Panc1 (cell line): Measurements from ENCODE around the gene MEGF8.

Experiments used
- POLR2AphosphoS5 ChIP-seq: IDR thresholded peaks from 2 replicates; pipeline ENCODE4 v1.6.1; 2012; ENCODE audit warnings: mild to moderate bottlenecking, low read depth, low read length, moderate library complexity
- SIN3A ChIP-seq: IDR thresholded peaks from 2 replicates; pipeline ENCODE4 v1.6.1; 2012; ENCODE audit warnings: low read depth, mild to moderate bottlenecking, low read length, moderate library complexity, borderline replicate concordance; ENCODE audit not compliant: insufficient read depth
- TCF7L2 ChIP-seq: IDR thresholded peaks from 2 replicates; pipeline ENCODE4 v1.6.1; 2011; ENCODE audit warnings: mild to moderate bottlenecking, low read depth, low read length, inconsistent platforms
- TF ChIP-seq, protein P1 (sequence below): fragments of 450-650 bp; IDR thresholded peaks from 2 replicates; pipeline ENCODE4 v1.5.1; 2017; ENCODE audit warnings: mild to moderate bottlenecking
- TF ChIP-seq, protein P2 (sequence below), 2 experiments: IDR thresholded peaks; 2 replicates each; pipeline ENCODE4 v1.6.1; 2011 to 2012; ENCODE audit warnings: low read depth in 2 of 2, control low read depth in 1 of 2, low read length in 1 of 2, mild to moderate bottlenecking in 1 of 2, moderate library complexity in 1 of 2; ENCODE audit not compliant: insufficient read depth in 1 of 2

- TF ChIP-seq, protein P1, sequence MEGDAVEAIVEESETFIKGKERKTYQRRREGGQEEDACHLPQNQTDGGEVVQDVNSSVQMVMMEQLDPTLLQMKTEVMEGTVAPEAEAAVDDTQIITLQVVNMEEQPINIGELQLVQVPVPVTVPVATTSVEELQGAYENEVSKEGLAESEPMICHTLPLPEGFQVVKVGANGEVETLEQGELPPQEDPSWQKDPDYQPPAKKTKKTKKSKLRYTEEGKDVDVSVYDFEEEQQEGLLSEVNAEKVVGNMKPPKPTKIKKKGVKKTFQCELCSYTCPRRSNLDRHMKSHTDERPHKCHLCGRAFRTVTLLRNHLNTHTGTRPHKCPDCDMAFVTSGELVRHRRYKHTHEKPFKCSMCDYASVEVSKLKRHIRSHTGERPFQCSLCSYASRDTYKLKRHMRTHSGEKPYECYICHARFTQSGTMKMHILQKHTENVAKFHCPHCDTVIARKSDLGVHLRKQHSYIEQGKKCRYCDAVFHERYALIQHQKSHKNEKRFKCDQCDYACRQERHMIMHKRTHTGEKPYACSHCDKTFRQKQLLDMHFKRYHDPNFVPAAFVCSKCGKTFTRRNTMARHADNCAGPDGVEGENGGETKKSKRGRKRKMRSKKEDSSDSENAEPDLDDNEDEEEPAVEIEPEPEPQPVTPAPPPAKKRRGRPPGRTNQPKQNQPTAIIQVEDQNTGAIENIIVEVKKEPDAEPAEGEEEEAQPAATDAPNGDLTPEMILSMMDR = no peak
- TF ChIP-seq TCF7L2 (no peak), POLR2AphosphoS5 (no peak), SIN3A (no peak)
- TF ChIP-seq, protein P2, sequence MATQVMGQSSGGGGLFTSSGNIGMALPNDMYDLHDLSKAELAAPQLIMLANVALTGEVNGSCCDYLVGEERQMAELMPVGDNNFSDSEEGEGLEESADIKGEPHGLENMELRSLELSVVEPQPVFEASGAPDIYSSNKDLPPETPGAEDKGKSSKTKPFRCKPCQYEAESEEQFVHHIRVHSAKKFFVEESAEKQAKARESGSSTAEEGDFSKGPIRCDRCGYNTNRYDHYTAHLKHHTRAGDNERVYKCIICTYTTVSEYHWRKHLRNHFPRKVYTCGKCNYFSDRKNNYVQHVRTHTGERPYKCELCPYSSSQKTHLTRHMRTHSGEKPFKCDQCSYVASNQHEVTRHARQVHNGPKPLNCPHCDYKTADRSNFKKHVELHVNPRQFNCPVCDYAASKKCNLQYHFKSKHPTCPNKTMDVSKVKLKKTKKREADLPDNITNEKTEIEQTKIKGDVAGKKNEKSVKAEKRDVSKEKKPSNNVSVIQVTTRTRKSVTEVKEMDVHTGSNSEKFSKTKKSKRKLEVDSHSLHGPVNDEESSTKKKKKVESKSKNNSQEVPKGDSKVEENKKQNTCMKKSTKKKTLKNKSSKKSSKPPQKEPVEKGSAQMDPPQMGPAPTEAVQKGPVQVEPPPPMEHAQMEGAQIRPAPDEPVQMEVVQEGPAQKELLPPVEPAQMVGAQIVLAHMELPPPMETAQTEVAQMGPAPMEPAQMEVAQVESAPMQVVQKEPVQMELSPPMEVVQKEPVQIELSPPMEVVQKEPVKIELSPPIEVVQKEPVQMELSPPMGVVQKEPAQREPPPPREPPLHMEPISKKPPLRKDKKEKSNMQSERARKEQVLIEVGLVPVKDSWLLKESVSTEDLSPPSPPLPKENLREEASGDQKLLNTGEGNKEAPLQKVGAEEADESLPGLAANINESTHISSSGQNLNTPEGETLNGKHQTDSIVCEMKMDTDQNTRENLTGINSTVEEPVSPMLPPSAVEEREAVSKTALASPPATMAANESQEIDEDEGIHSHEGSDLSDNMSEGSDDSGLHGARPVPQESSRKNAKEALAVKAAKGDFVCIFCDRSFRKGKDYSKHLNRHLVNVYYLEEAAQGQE (IDR thresholded peaks at IDR 0.05; ENCODE audit: insufficient read depth in 1 of 2, low read depth in 2 of 2, low read length in 1 of 2) = no peak
Measured at GRCh38 chr19:42309686-42310085, 15.7 kb upstream of the MEGF8 start.
